Smooth muscle cell (in vitro differentiated cells): ENCODE results near the gene SYT9. TPM values are rescaled to one million over a fixed set of nuclear protein-coding genes. Genes with fewer than 3 reads are reported as not detected.

Source experiments
- DNase-seq: peaks from one replicate; lab custom pipeline; 2025; ENCODE audit not compliant: unreplicated experiment; lab: John Stamatoyannopoulos, UW
- H2AFZ ChIP-seq: fragments of 200-600 bp; sonication (generic); 2 replicates; pipeline ENCODE4 v1.6.0; 2016; ENCODE audit warnings: antibody characterized with exemption, low read depth, mild to moderate bottlenecking
- H3F3A ChIP-seq: fragments of 200-600 bp; sonication (generic); 2 replicates; pipeline ENCODE4 v1.6.0; 2017; ENCODE audit warnings: antibody characterized with exemption, low read depth
- H3K27ac ChIP-seq: fragments of 200-600 bp; sonication (generic); 2 replicates; pipeline ENCODE4 v1.5.1; 2016; ENCODE audit warnings: low read depth, mild to moderate bottlenecking
- H3K27me3 ChIP-seq: fragments of 200-600 bp; sonication (generic); 2 replicates; pipeline ENCODE4 v1.6.1; 2016; ENCODE audit warnings: low read depth, mild to moderate bottlenecking
- H3K36me3 ChIP-seq: fragments of 200-600 bp; sonication (generic); 2 replicates; pipeline ENCODE4 v1.5.1; 2016; ENCODE audit warnings: low read depth
- H3K4me1 ChIP-seq: fragments of 200-600 bp; sonication (generic); 2 replicates; pipeline ENCODE4 v1.5.1; 2016; ENCODE audit warnings: low read depth
- H3K4me2 ChIP-seq: fragments of 200-600 bp; sonication (generic); 2 replicates; pipeline ENCODE4 v1.6.0; 2016; ENCODE audit warnings: mild to moderate bottlenecking
- H3K4me3 ChIP-seq: fragments of 200-600 bp; sonication (generic); 2 replicates; pipeline ENCODE4 v1.5.1; 2016; ENCODE audit warnings: mild to moderate bottlenecking
- H3K79me2 ChIP-seq: fragments of 200-600 bp; sonication (generic); 2 replicates; pipeline ENCODE4 v1.6.0; 2016; ENCODE audit warnings: low read depth, mild to moderate bottlenecking
- H3K9ac ChIP-seq: fragments of 200-600 bp; sonication (generic); 2 replicates; pipeline ENCODE4 v1.6.0; 2016; ENCODE audit warnings: low read depth
- H3K9me3 ChIP-seq: fragments of 200-600 bp; sonication (generic); replicated peaks from 2 replicates; pipeline ENCODE4 v1.5.1; 2016; ENCODE audit warnings: low read depth
- H4K20me1 ChIP-seq: fragments of 200-600 bp; sonication (generic); 2 replicates; pipeline ENCODE4 v1.6.0; 2016; ENCODE audit warnings: low read depth
- WGBS: methylation state at CpG from one replicate; pipeline ENCODE4 v1.1.7; 2016; ENCODE audit warnings: low lambda C conversion rate; 5-methylcytosine and 5-hydroxymethylcytosine counted together
- polyA plus RNA-seq: library from polyadenylated mRNA; unstranded; fragments of >200 nt; fragmentation: Nextera tagmentation; extraction: Ambion mirVana; gene quantifications from 2 replicates; pipeline ENCODE4 v1.2.1, GENCODE V29; 2016
- total RNA-seq: library from RNA; depleted of rRNA; stranded (reverse); fragments of >200 nt; gene quantifications from 2 replicates; pipeline ENCODE4 v1.2.3, GENCODE V29; 2014
- TF ChIP-seq, protein P1 (sequence below): fragments of 200-600 bp; sonication (generic); IDR thresholded peaks from 2 replicates; pipeline ENCODE4 v1.5.1; 2017; ENCODE audit warnings: borderline replicate concordance, mild to moderate bottlenecking, antibody characterized with exemption; ENCODE audit not compliant: insufficient read depth, poor library complexity, severe bottlenecking

The SYT9 gene
- total and polyA plus RNA-seq, 2 experiments from 2014 or later = 0.06 TPM; not detected in 1

DNA sequence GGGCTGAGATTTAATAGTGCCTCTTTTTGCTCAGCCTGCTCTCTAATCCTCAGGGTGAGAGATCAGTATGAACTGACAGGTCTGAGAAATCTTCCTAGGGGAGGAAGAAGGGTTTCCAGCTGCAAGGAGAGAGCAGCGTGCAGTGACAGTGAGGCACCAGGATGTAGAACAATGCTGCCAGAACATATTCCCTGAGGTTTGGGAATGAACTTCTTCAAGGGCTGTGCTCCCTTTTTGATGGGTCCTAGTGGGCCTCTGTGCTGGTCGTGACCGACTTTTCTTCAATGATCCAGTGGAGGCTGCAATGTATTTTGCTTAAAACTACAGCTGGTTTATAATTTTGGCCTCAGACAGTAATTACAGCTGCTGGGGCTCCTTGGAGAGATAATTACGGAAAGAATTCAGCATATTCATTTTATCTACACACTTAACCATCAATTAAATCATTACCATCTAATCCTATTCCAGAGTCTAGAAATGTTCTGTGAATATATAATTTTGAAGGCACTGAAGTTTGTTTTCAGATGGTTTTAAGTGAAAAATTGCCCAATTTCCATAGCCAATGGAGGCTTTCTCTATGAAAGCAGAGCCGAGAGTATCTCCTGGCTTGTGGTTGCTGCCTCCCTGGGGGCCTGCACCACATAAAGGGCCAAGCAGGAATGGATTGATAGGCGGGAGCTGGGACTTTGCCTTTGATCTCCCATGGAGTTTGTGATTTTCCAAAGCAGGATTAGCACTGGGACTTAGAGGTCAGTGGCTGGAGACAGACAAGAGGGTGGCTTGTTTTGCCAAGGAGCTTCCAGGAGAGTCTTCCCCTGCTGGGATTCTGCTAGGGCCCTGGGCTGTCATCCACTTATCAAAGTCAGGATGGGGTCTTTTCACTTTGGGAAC lies 192.6 kb downstream of the SYT9 start:
- no peaks in the 10 kb centered on the region for H3K79me2 ChIP-seq

DNA sequence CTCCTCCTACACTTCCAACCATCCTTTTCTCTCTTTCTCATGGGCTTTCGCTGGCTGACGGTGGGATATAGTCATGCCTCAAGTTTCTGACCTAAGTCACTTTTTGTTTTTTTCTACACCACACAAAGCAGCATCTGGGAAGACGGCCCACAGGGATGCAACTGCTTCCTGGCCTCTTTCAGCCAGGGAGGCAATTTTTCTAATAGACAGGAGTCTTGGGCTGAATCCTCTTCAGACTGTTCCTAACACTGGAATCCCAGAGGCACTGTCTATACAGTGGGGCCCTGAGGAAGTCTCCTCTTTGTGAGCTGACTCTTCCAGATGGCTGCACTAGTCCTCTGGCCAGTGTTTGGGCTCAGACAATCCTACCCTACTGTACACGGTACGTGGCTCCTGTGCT lies 193.9 kb downstream of the SYT9 start:
- 61% methylated on average over 5 of the region's 5 CpGs for WGBS
- Histone ChIP-seq H3K4me2 (peak overlapping the region; percentile 7), H3K27ac (no peak overlapping the region), H3F3A (no peaks in the 10 kb centered on the region), H3K36me3 (no peaks in the 10 kb centered on the region), H3K4me1 (peaks cover 13% of the 10 kb centered on the region), H3K4me3 (no peak overlapping the region), H3K27me3 (no peaks in the 10 kb centered on the region), H3K9me3 (no peaks in the 10 kb centered on the region), H3K79me2 (no peaks in the 10 kb centered on the region), H4K20me1 (no peaks in the 10 kb centered on the region), H3K9ac (no peak overlapping the region), H2AFZ (no peak overlapping the region)
- no peak for DNase-seq
- TF ChIP-seq, protein P1, sequence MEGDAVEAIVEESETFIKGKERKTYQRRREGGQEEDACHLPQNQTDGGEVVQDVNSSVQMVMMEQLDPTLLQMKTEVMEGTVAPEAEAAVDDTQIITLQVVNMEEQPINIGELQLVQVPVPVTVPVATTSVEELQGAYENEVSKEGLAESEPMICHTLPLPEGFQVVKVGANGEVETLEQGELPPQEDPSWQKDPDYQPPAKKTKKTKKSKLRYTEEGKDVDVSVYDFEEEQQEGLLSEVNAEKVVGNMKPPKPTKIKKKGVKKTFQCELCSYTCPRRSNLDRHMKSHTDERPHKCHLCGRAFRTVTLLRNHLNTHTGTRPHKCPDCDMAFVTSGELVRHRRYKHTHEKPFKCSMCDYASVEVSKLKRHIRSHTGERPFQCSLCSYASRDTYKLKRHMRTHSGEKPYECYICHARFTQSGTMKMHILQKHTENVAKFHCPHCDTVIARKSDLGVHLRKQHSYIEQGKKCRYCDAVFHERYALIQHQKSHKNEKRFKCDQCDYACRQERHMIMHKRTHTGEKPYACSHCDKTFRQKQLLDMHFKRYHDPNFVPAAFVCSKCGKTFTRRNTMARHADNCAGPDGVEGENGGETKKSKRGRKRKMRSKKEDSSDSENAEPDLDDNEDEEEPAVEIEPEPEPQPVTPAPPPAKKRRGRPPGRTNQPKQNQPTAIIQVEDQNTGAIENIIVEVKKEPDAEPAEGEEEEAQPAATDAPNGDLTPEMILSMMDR = no peak

More for the DNA sequence above, 192.6 kb downstream of the SYT9 start:
- H3K4me3 ChIP-seq = no peak overlapping the region
- H3K36me3 ChIP-seq = no peaks in the 10 kb centered on the region
- peaks cover 13% of the 10 kb centered on the region for H3K4me1 ChIP-seq
- H3K27ac ChIP-seq = no peak overlapping the region
- H3F3A ChIP-seq = no peaks in the 10 kb centered on the region
- peak overlapping the region; percentile 19 for H3K4me2 ChIP-seq
- no peaks in the 10 kb centered on the region for H4K20me1 ChIP-seq
- no peak for DNase-seq
- H3K27me3 ChIP-seq = no peaks in the 10 kb centered on the region
- H3K9me3 ChIP-seq = no peaks in the 10 kb centered on the region
- no peak overlapping the region for H2AFZ ChIP-seq
- H3K9ac ChIP-seq = no peak overlapping the region
- 23% methylated on average over 6 of the region's 6 CpGs for WGBS
- TF ChIP-seq, protein P1 = no peak

DNA sequence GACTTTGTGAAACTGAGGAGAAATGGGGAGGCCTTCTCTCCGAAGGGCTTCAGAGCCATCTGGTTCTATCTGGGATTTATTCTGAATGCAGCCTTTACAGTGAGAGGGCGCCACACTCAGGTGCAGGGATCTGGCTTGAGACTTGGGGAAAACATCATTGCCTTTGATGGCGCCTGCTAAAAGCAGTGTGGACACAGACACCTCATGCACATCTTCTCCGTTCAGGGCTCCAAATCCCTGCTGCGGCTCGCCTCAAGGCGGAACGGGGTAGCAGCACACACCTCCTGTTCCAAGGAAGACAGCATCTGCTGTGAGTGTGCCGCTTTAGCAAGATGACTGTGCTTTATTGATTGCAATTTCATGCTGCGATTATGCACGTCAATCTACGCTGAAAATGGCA lies 196.5 kb downstream of the SYT9 start:
- Histone ChIP-seq H3K9ac (no peak overlapping the region), H3K4me3 (no peak overlapping the region), H3K4me1 (peaks cover 13% of the 10 kb centered on the region), H3K4me2 (no peak overlapping the region), H3K36me3 (no peaks in the 10 kb centered on the region), H3K9me3 (no peaks in the 10 kb centered on the region), H3F3A (no peaks in the 10 kb centered on the region), H3K79me2 (no peaks in the 10 kb centered on the region), H2AFZ (no peak overlapping the region), H3K27me3 (no peaks in the 10 kb centered on the region), H3K27ac (no peak overlapping the region), H4K20me1 (no peaks in the 10 kb centered on the region)
- DNase-seq = no peak
- WGBS = 96% methylated on average over 12 of the region's 12 CpGs
- TF ChIP-seq, protein P1 = no peak
